T-cell (primary cell): ENCODE data around the gene EZR. TPM values are rescaled to one million over a fixed set of nuclear protein-coding genes. Genes with fewer than 3 reads are reported as not detected.

ENCODE experiments used
- ATAC-seq, 4 experiments: fragments of 200-7000 bp in 3 of 4; fragments of 150-1000 bp in 1 of 4; cut with Tn5 transposase; replicated peaks in 1 of 4; 1 replicate in 3 of 4; 2 replicates in 1 of 4; pipeline ENCODE4 v1.10.0; 2021; ENCODE audit warnings: moderate library complexity in 3 of 4, mild to moderate bottlenecking in 2 of 4, moderate number of reproducible peaks in 1 of 4
- CTCF ChIA-PET, 2 donors: fragments of 300-600 bp; sonication (Branson Sonifier 250); formaldehyde crosslinking; loops; one replicate each; lab custom pipeline; 2022; ENCODE audit warnings: antibody characterized with exemption in 2 of 2; lab: Charles Lee
- POLR2A ChIA-PET, 2 donors: fragments of 300-600 bp; sonication (Branson Sonifier 250); formaldehyde crosslinking; loops; one replicate each; lab custom pipeline; 2022; ENCODE audit warnings: antibody characterized with exemption in 2 of 2; lab: Charles Lee
- DNase-seq, 35 experiments: peaks; one replicate each; pipeline versions ENCODE4 v3.0.0 to v3.0.0-alpha.2; 2013 to 2023
- H3K27ac ChIP-seq: one replicate; pipeline ENCODE4 v1.5.1; 2013; ENCODE audit warnings: low read length
- H3K27me3 ChIP-seq, 2 experiments: replicated peaks in 1 of 2; 1 replicate in 1 of 2; 2 replicates in 1 of 2; pipeline versions ENCODE4 v1.6.1 to v1.7.0; 2013; ENCODE audit warnings: low read length in 1 of 2, mixed read lengths in 1 of 2; ENCODE audit not compliant: control insufficient read depth in 2 of 2, insufficient read depth in 2 of 2; ENCODE audit errors: extremely low read depth in 1 of 2
- H3K36me3 ChIP-seq, 2 donors: 1 replicate in 1 of 2; 2 replicates in 1 of 2; pipeline versions ENCODE4 v1.6.1 to v1.7.0; 2013; ENCODE audit warnings: low read length in 1 of 2; ENCODE audit not compliant: control insufficient read depth in 2 of 2, insufficient read depth in 1 of 2; ENCODE audit errors: extremely low read depth in 1 of 2
- H3K4me1 ChIP-seq, 2 experiments: 1 replicate in 1 of 2; 2 replicates in 1 of 2; pipeline versions ENCODE4 v1.6.1 to v1.7.0; 2013; ENCODE audit warnings: low read length in 2 of 2, mixed read lengths in 1 of 2; ENCODE audit not compliant: insufficient read depth in 2 of 2, control insufficient read depth in 1 of 2; ENCODE audit errors: extremely low read depth in 1 of 2
- H3K4me3 ChIP-seq, 2 donors: 1 replicate in 1 of 2; 2 replicates in 1 of 2; pipeline versions ENCODE4 v1.5.1 to v1.7.0; 2013; ENCODE audit warnings: mild to moderate bottlenecking in 2 of 2, low read length in 1 of 2, moderate library complexity in 1 of 2; ENCODE audit not compliant: control insufficient read depth in 1 of 2; ENCODE audit errors: extremely low read depth in 1 of 2
- H3K9me3 ChIP-seq: 2 replicates; pipeline ENCODE4 v1.7.0; 2013
- H3K27ac Mint-ChIP-seq, 2 donors: one replicate each; pipeline ENCODE4 v1.8.0; 2020 to 2021; ENCODE audit warnings: mild to moderate bottlenecking in 2 of 2, mixed read lengths in 2 of 2
- H3K27me3 Mint-ChIP-seq, 2 donors: one replicate each; pipeline ENCODE4 v1.8.0; 2021 to 2022; ENCODE audit warnings: mixed read lengths in 2 of 2
- H3K36me3 Mint-ChIP-seq: one replicate; pipeline ENCODE4 v1.8.0; 2021; ENCODE audit warnings: mixed read lengths
- H3K4me1 Mint-ChIP-seq, 3 donors: one replicate each; pipeline ENCODE4 v1.8.0; 2020 to 2022; ENCODE audit warnings: mixed read lengths in 3 of 3, mild to moderate bottlenecking in 1 of 3
- H3K4me3 Mint-ChIP-seq, 3 donors: one replicate each; pipeline ENCODE4 v1.8.0; 2020 to 2022; ENCODE audit warnings: mild to moderate bottlenecking in 3 of 3, mixed read lengths in 3 of 3, moderate library complexity in 3 of 3
- H3K9me3 Mint-ChIP-seq, 3 donors: one replicate each; pipeline ENCODE4 v1.8.0; 2020 to 2022; ENCODE audit warnings: mixed read lengths in 3 of 3
- WGBS: methylation state at CpG from one replicate; pipeline ENCODE4 v1.1.5; 2013; ENCODE audit warnings: missing lambda C conversion rate; ENCODE audit not compliant: insufficient coverage; 5-methylcytosine and 5-hydroxymethylcytosine counted together
- total RNA-seq, 35 experiments: library from RNA in 6 of 35; stranded (reverse) in 6 of 35; fragments of 120-200 nt in 1 of 35; gene quantifications; one replicate each; pipeline versions ENCODE4 v1.2.1 to v1.2.4 and lab custom pipeline; 2013 to 2026

Gene EZR
- total RNA-seq, 5 donors from 2014 or later (not counting 1 experiment from before 2014, with no cell fraction given): 176 to 286 (median 272) TPM

- H3K4me1 Mint-ChIP-seq: peaks cover 92 to 98% (median 93%) of the 10 kb centered on the region in 3 donors
- H3K9me3 Mint-ChIP-seq: no peaks in the 10 kb centered on the region
- H3K27ac Mint-ChIP-seq: peak overlapping the region; percentile 90 to 99
- peak overlapping the region in 1 of 2 donors; percentile 5 for H3K4me3 ChIP-seq
- H3K36me3 ChIP-seq: peaks cover 4 to 27% of the 10 kb centered on the region in 2 donors
- no peaks in the 10 kb centered on the region for H3K27me3 Mint-ChIP-seq
- H3K4me3 Mint-ChIP-seq: peak overlapping the region; percentile 98 to 99 (median 98)
- H3K36me3 Mint-ChIP-seq: peaks cover 75% of the 10 kb centered on the region
- 31% methylated on average over 3 of the region's 3 CpGs for WGBS
- H3K4me1 ChIP-seq: peaks cover 52 to 76% of the 10 kb centered on the region in 2 experiments
- no peaks in the 10 kb centered on the region for H3K9me3 ChIP-seq
- POLR2A ChIA-PET: interaction anchor here (0.6 to 5.2 kb wide), 11 partner anchors 9 to 113 kb away, joined by 3 to 52 read pairs (median 5); no protein-coding TSS in a partner anchor
- no peaks in the 10 kb centered on the region for H3K27me3 ChIP-seq
- peak overlapping the region; percentile 90 for H3K27ac ChIP-seq
- ATAC-seq: no peak
- DNase-seq: no peak
- CTCF ChIA-PET: interaction anchor here in 1 of 2 donors (1.0 to 2.6 kb wide), 6 partner anchors 9 to 335 kb away, joined by 3 to 12 read pairs (median 4); no protein-coding TSS in a partner anchor
These were observed 6.1 kb downstream of the EZR start for GRCh38 chr6:158813032-158813431.

DNA sequence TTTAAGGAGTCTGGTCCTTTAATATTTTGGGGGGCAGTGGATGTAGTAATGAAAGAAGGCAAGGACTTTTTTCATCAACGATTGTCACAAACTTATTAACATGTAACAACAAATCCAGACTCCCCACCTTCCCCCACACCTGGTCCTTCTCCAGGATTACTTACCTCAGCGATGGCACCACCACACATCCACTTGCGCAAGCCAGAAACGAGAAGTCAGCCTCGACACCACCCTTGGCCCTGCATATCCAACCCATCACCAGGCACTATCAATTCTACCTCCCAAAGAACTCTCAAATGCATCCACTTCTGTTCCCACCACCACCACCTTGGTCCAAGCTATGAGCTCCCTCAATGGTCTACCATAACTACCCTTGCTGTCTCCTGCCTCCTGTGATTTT is 6.6 kb downstream of the EZR start:
- H3K27me3 ChIP-seq: no peaks in the 10 kb centered on the region
- DNase-seq (no peak), ATAC-seq (no peak)
- peaks cover 4 to 31% of the 10 kb centered on the region in 2 donors for H3K36me3 ChIP-seq
- peaks cover 79% of the 10 kb centered on the region for H3K36me3 Mint-ChIP-seq
- H3K27me3 Mint-ChIP-seq: no peaks in the 10 kb centered on the region
- peak overlapping the region; percentile 98 to 99 (median 98) for H3K4me3 Mint-ChIP-seq
- H3K4me1 Mint-ChIP-seq: peaks cover 96 to 100% (median 97%) of the 10 kb centered on the region in 3 donors
- peak overlapping the region; percentile 90 for H3K27ac ChIP-seq
- POLR2A ChIA-PET: interaction anchor here (0.6 to 5.2 kb wide), 15 partner anchors 9 to 155 kb away, joined by 3 to 52 read pairs (median 4); no protein-coding TSS in a partner anchor
- 77% methylated on average over 4 of the region's 5 CpGs for WGBS
- no peak overlapping the region for H3K4me3 ChIP-seq
- peaks cover 53 to 80% of the 10 kb centered on the region in 2 experiments for H3K4me1 ChIP-seq
- H3K9me3 ChIP-seq: no peaks in the 10 kb centered on the region
- peak overlapping the region; percentile 90 to 99 for H3K27ac Mint-ChIP-seq
- CTCF ChIA-PET: interaction anchor here (0.5 to 1.2 kb wide), 6 partner anchors 9 to 335 kb away, joined by 3 to 6 read pairs (median 3); no protein-coding TSS in a partner anchor
- no peaks in the 10 kb centered on the region for H3K9me3 Mint-ChIP-seq

- H3K9me3 ChIP-seq: no peaks in the 10 kb centered on the region
- peaks cover 61 to 79% of the 10 kb centered on the region in 2 experiments for H3K4me1 ChIP-seq
- CTCF ChIA-PET: interaction anchor here (0.5 to 0.6 kb wide), 3 partner anchors 9 to 72 kb away, joined by 3 to 7 read pairs (median 7); partner anchors contain the start of gene EZR (in 1 of the 2)
- H3K36me3 Mint-ChIP-seq: peaks cover 79% of the 10 kb centered on the region
- ATAC-seq (no peak), DNase-seq (no peak)
- H3K9me3 Mint-ChIP-seq: no peaks in the 10 kb centered on the region
- peak overlapping the region; percentile 50 for H3K27ac ChIP-seq
- peaks cover 4 to 37% of the 10 kb centered on the region in 2 donors for H3K36me3 ChIP-seq
- POLR2A ChIA-PET: interaction anchor here (0.8 to 5.2 kb wide), 8 partner anchors 9 to 59 kb away, joined by 3 to 52 read pairs (median 14); partner anchors contain the start of gene EZR (in 1 of the 2)
- H3K4me1 Mint-ChIP-seq: peaks cover 98 to 100% (median 100%) of the 10 kb centered on the region in 3 donors
- H3K27me3 ChIP-seq: no peaks in the 10 kb centered on the region
- peak overlapping the region; percentile 84 to 85 for H3K27ac Mint-ChIP-seq
- H3K27me3 Mint-ChIP-seq: no peaks in the 10 kb centered on the region
- peak overlapping the region; percentile 41 to 79 (median 47) for H3K4me3 Mint-ChIP-seq
- H3K4me3 ChIP-seq: no peak overlapping the region
- WGBS: 60% methylated on average over 1 of the region's 9 CpGs
These were observed 8.7 kb downstream of the EZR start for GRCh38 chr6:158810155-158811095.

- Mint-ChIP-seq H3K4me1 (peaks cover 95 to 100% (median 98%) of the 10 kb centered on the region in 3 donors), H3K27ac (peak overlapping the region; percentile 84 to 85), H3K27me3 (no peaks in the 10 kb centered on the region), H3K4me3 (peak overlapping the region; percentile 41 to 79 (median 58)), H3K9me3 (no peaks in the 10 kb centered on the region), H3K36me3 (peaks cover 74% of the 10 kb centered on the region)
- ChIA-PET POLR2A (interaction anchor here (0.5 to 3.2 kb wide), 18 partner anchors 9 to 156 kb away, joined by 3 to 24 read pairs (median 4); partner anchors contain the start of gene EZR (in 2 of the 2)), CTCF (interaction anchor here (0.5 to 2.8 kb wide), 9 partner anchors 14 to 227 kb away, joined by 3 to 14 read pairs (median 4); no protein-coding TSS in a partner anchor)
- Histone ChIP-seq H3K27ac (peak overlapping the region; percentile 50), H3K4me1 (peaks cover 52 to 74% of the 10 kb centered on the region in 2 experiments), H3K9me3 (no peaks in the 10 kb centered on the region), H3K27me3 (no peaks in the 10 kb centered on the region), H3K4me3 (no peak overlapping the region), H3K36me3 (peaks cover 4 to 34% of the 10 kb centered on the region in 2 donors)
- WGBS: 39% methylated on average over 6 of the region's 8 CpGs
- DNase-seq (peak in 28 of 35 experiments; percentile 17 to 75 (median 40)), ATAC-seq (peak; percentile 36 to 82 (median 60))
These were observed 10.1 kb downstream of the EZR start for GRCh38 chr6:158808941-158809678.

DNA sequence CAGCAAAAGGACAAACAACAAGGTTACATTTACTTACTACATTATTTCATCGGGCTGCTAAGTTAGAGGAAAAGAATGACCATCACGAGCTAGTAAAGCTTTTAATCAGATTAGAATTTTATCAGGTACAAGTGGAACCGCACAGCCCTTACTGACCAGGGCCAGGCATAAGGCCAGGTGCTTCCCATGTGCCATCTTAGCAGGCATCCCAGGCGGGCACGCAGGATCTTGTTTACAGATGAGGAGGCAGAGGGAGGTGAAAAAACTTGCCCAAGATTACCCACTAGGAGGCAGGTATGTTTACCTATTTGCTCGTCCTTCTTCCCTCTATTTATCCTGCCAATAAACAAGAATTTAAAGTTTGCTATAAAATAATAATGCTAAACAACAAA is 10.7 kb downstream of the EZR start:
- Mint-ChIP-seq H3K4me3 (peak overlapping the region; percentile 41 to 79 (median 58)), H3K4me1 (peaks cover 95 to 100% (median 98%) of the 10 kb centered on the region in 3 donors), H3K27me3 (no peaks in the 10 kb centered on the region), H3K9me3 (no peaks in the 10 kb centered on the region), H3K36me3 (peaks cover 68% of the 10 kb centered on the region), H3K27ac (peak overlapping the region; percentile 84 to 85)
- Histone ChIP-seq H3K4me1 (peaks cover 50 to 71% of the 10 kb centered on the region in 2 experiments), H3K4me3 (no peak overlapping the region), H3K27ac (peak overlapping the region; percentile 50), H3K9me3 (no peaks in the 10 kb centered on the region), H3K36me3 (peaks cover 4 to 31% of the 10 kb centered on the region in 2 donors), H3K27me3 (no peaks in the 10 kb centered on the region)
- no peak for DNase-seq
- POLR2A ChIA-PET: interaction anchor here (0.5 to 3.2 kb wide), 14 partner anchors 9 to 86 kb away, joined by 3 to 24 read pairs (median 4); partner anchors contain the start of gene EZR (in 1 of the 2)
- ATAC-seq: no peak
- no CpG with 5 or more reads among the region's 6 CpGs for whole genome bisulfite sequencing
- CTCF ChIA-PET: interaction anchor here (0.5 to 2.8 kb wide), 10 partner anchors 11 to 227 kb away, joined by 3 to 14 read pairs (median 4); partner anchors contain the start of gene EZR (in 1 of the 2)
